Prostate gland (tissue), 2 donors: ENCODE data around the gene CTBP2. TPM values are rescaled to one million over a fixed set of nuclear protein-coding genes. Genes with fewer than 3 reads are reported as not detected.
A peak's percentile ranks its signal among the peaks of the same experiment; 100 is the strongest.

Experiments used
- DNase-seq: peaks from one replicate; pipeline ENCODE4 v3.0.0-alpha.2; 2019; ENCODE audit warnings: low spot score
- H3K27ac ChIP-seq, 2 donors: fragments of 200-600 bp; sonication (generic); 2 replicates each; pipeline ENCODE4 v1.5.1; 2017 to 2019
- H3K27me3 ChIP-seq: fragments of 200-600 bp; sonication (generic); replicated peaks from 2 replicates; pipeline ENCODE4 v1.5.1; 2019; ENCODE audit not compliant: insufficient read depth
- H3K36me3 ChIP-seq, 2 donors: fragments of 200-600 bp; sonication (generic); 1 replicate in 1 of 2; 2 replicates in 1 of 2; pipeline versions ENCODE4 v1.5.1 to v1.8.1; 2017 to 2019
- H3K4me1 ChIP-seq: fragments of 200-600 bp; sonication (generic); replicated peaks from 2 replicates; pipeline ENCODE4 v1.5.1; 2019
- H3K4me3 ChIP-seq, 2 donors: fragments of 200-600 bp; sonication (generic); 2 replicates each; pipeline ENCODE4 v1.5.1; 2017 to 2019
- H3K9me3 ChIP-seq: fragments of 200-600 bp; sonication (generic); 2 replicates; pipeline ENCODE4 v1.5.1; 2017
- CTCF ChIP-seq, 4 experiments: fragments of 200-600 bp in 2 of 4; fragments of 450-650 bp in 2 of 4; sonication (generic) in 2 of 4; IDR thresholded peaks; 1 replicate in 3 of 4; 2 replicates in 1 of 4; pipeline ENCODE4 v1.5.1; 2016 to 2019; ENCODE audit warnings: antibody characterized with exemption in 4 of 4, mild to moderate bottlenecking in 2 of 4, moderate library complexity in 2 of 4
- POLR2A ChIP-seq: fragments of 450-650 bp; IDR thresholded peaks from one replicate; pipeline ENCODE4 v1.6.1; 2016; ENCODE audit warnings: antibody characterized with exemption, mild to moderate bottlenecking
- POLR2AphosphoS5 ChIP-seq: sonication (generic); formaldehyde crosslinking; IDR thresholded peaks from one replicate; pipeline ENCODE4 v1.6.1; 2017; ENCODE audit warnings: antibody characterized with exemption
- WGBS: methylation state at CpG from one replicate; pipeline ENCODE4 v1.1.5; 2018; 5-methylcytosine and 5-hydroxymethylcytosine counted together
- intact Hi-C: fragments of 100-400 bp; cut with DNase I; formaldehyde crosslinking; loops from one replicate; pipeline ENCODE4 v1.14.2; 2022
- total RNA-seq, 2 donors: library from RNA; depleted of rRNA; stranded (reverse); fragments of >200 nt; gene quantifications; one replicate each; pipeline ENCODE4 v1.1.0, GENCODE V29; 2016

CTBP2 gene
- total RNA-seq, 2 donors from 2014 or later: 70.2 to 89.7 TPM

- WGBS: 69% methylated on average over 17 of the region's 18 CpGs
- intact Hi-C loops: loop anchor here (5.0 kb wide), 1 partner anchor 41 kb away; no protein-coding TSS in a partner anchor
- peak overlapping the region; percentile 61 to 69 for H3K27ac ChIP-seq
- H3K4me3 ChIP-seq: no peak overlapping the region
- no peak for DNase-seq
- TF ChIP-seq POLR2A (no peak), POLR2AphosphoS5 (no peak), CTCF (IDR thresholded peaks at IDR 0.05) (no peak)
- no peaks in the 10 kb centered on the region for H3K27me3 ChIP-seq
- peaks cover 40% of the 10 kb centered on the region for H3K4me1 ChIP-seq
- H3K9me3 ChIP-seq: no peaks in the 10 kb centered on the region
- H3K36me3 ChIP-seq: no peaks in the 10 kb centered on the region
Observed at GRCh38 chr10:125116652-125117310, 43.6 kb downstream of the CTBP2 start.

GRCh38 chr10:125116041-125116649, 44.2 kb downstream of the CTBP2 start:
- no peak overlapping the region for H3K4me3 ChIP-seq
- H3K9me3 ChIP-seq: no peaks in the 10 kb centered on the region
- 88% methylated on average over 16 of the region's 16 CpGs for WGBS
- H3K27ac ChIP-seq: peak overlapping the region; percentile 6 to 69
- intact Hi-C loops: loop anchor here (5.0 kb wide), 1 partner anchor 41 kb away; no protein-coding TSS in a partner anchor
- no peak for TF ChIP-seq POLR2AphosphoS5
- no peak for TF ChIP-seq POLR2A
- no peak for TF ChIP-seq CTCF (IDR thresholded peaks at IDR 0.05)
- H3K27me3 ChIP-seq: no peaks in the 10 kb centered on the region
- peaks cover 40% of the 10 kb centered on the region for H3K4me1 ChIP-seq
- no peaks in the 10 kb centered on the region for H3K36me3 ChIP-seq
- DNase-seq: no peak

- no peaks in the 10 kb centered on the region for H3K36me3 ChIP-seq
- H3K27ac ChIP-seq: peak overlapping the region; percentile 6 to 69
- TF ChIP-seq CTCF (IDR thresholded peaks at IDR 0.05) (no peak), POLR2A (no peak), POLR2AphosphoS5 (no peak)
- DNase-seq: no peak
- H3K4me1 ChIP-seq: peaks cover 37% of the 10 kb centered on the region
- H3K9me3 ChIP-seq: no peaks in the 10 kb centered on the region
- no peak overlapping the region for H3K4me3 ChIP-seq
- WGBS: 83% methylated on average over 5 of the region's 5 CpGs
- intact Hi-C loops: loop anchor here (5.0 kb wide), 1 partner anchor 42 kb away; no protein-coding TSS in a partner anchor
- no peaks in the 10 kb centered on the region for H3K27me3 ChIP-seq
Observed at GRCh38 chr10:125115409-125115808, 45.0 kb downstream of the CTBP2 start.

- WGBS: 44% methylated on average over 16 of the region's 16 CpGs
- TF ChIP-seq POLR2AphosphoS5 (no peak), POLR2A (no peak), CTCF (IDR thresholded peaks at IDR 0.05) (no peak)
- Histone ChIP-seq H3K36me3 (no peaks in the 10 kb centered on the region), H3K27me3 (no peaks in the 10 kb centered on the region), H3K9me3 (no peaks in the 10 kb centered on the region), H3K4me1 (peaks cover 32% of the 10 kb centered on the region), H3K27ac (peak overlapping the region; percentile 25 to 69), H3K4me3 (no peak overlapping the region)
- intact Hi-C loops: loop anchor here (5.0 kb wide), 1 partner anchor 42 kb away; no protein-coding TSS in a partner anchor
- DNase-seq: no peak
Observed at GRCh38 chr10:125114761-125115391, 45.5 kb downstream of the CTBP2 start.
